SK-N-MC (cell line): ENCODE results near the gene LY6G6D.
"Not testable (repeated sequence)": the region's sequence is repeated elsewhere in the genome, so short reads cannot be mapped to it uniquely, and the experiment has no call there.

Source experiments
- DNase-seq: peaks from one replicate; pipeline ENCODE4 v3.0.0-alpha.2; 2011; ENCODE audit warnings: low read depth, low spot score
- H3K27ac ChIP-seq: fragments of 200-600 bp; sonication (generic); 2 replicates; pipeline ENCODE4 v1.5.1; 2016; ENCODE audit warnings: mixed run types
- H3K36me3 ChIP-seq: fragments of 200-600 bp; sonication (generic); 2 replicates; pipeline ENCODE4 v1.6.1; 2017; ENCODE audit warnings: antibody characterized with exemption, low read length, mixed read lengths; ENCODE audit not compliant: insufficient read depth
- H3K4me3 ChIP-seq: fragments of 200-600 bp; sonication (generic); 2 replicates; pipeline ENCODE4 v1.5.1; 2016
- H3K9ac ChIP-seq: fragments of 200-600 bp; sonication (generic); 2 replicates; pipeline ENCODE4 v1.8.0; 2017; ENCODE audit warnings: mixed run types, mixed read lengths; ENCODE audit not compliant: insufficient read length
- H3K9me3 ChIP-seq: fragments of 200-600 bp; sonication (generic); 2 replicates; pipeline ENCODE4 v1.6.1; 2017; ENCODE audit warnings: low read depth, mild to moderate bottlenecking, antibody characterized with exemption, low read length, moderate library complexity, mixed read lengths
- EZH2 ChIP-seq: fragments of 200-600 bp; sonication (generic); IDR thresholded peaks from one replicate; pipeline ENCODE4 v1.6.1; 2017; ENCODE audit warnings: antibody characterized with exemption
- FOXP2 ChIP-seq: optimal IDR thresholded peaks from 2 replicates; pipeline ENCODE3; 2011; ENCODE audit warnings: mild to moderate bottlenecking, moderate library complexity; ENCODE audit not compliant: insufficient read depth; ENCODE audit errors: extremely low read length, control extremely low read depth
- POLR2AphosphoS5 ChIP-seq: IDR thresholded peaks from 2 replicates; pipeline ENCODE4 v1.6.1; 2012; ENCODE audit warnings: mild to moderate bottlenecking, low read depth, low read length, borderline replicate concordance

The LY6G6D gene

DNA sequence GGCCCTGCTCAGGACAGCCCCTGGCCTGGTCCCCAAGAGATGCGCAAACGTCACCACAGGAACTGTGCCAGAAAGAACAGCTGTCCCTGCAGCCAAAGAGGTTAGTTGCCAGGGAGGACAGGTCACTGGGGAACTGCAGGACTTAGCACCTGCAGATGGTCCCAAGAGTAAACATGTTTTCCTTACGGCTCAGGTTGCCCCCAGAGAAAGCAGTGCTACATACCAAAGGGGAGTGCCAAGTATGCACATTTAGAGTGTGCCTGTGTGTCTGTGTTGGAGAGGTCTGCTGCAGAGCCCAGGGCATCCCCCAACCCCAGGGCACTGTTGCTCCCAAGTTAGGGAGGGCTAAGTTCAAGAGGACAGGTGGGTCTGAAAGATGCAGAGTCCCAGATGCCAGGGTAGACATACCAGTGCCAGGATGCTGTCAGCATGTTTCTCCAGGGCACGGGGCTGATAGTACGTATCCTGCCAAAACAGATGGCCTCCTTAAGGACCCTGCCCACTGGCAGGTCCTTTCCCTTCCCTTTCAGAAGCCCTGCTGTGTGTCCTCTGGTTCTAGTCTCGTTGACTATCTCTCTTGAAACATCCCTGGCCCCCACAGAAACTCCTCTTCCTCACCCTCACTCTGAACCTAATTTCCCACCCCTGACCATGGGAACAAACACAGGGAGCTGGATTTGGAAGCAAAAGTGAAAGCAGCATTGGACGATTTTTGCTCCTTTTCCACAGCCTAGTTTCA lies 13.3 kb upstream of the LY6G6D start:
- TF ChIP-seq POLR2AphosphoS5 (no peak), EZH2 (no peak), FOXP2 (no peak)
- no peaks in the 10 kb centered on the region for H3K9me3 ChIP-seq
- peak overlapping the region; percentile 93 for H3K4me3 ChIP-seq
- peak overlapping the region; percentile 86 for H3K9ac ChIP-seq
- H3K27ac ChIP-seq, result peak overlapping the region; percentile 65; the same call in 1 of the 2 replicates
- peaks cover 11% of the 10 kb centered on the region for H3K36me3 ChIP-seq
- DNase-seq, result no peak

DNA sequence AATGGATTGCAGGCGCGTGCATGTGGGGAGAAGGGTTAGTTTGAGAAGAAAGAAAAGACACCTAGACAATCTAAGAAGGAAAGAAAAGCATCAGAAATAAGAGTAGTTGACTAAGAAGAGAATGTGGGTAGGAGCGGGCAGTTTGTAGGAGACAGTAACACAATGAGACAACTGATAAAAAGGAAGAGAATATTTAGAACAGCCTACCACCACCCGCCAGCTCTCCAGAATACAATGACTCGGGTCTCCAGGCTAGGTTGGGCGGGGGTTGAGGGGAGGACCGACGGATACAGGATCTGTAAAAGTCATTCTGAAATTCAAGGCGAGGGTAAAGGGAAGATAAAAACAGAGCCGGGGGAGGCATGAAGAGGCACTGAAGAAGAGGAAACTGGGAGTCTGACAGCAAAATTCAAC lies 12.7 kb upstream of the LY6G6D start:
- DNase-seq, result no peak
- H3K9ac ChIP-seq, result peak overlapping the region; percentile 86
- H3K27ac ChIP-seq, result peak overlapping the region; percentile 65
- H3K4me3 ChIP-seq, result peak overlapping the region; percentile 93
- H3K36me3 ChIP-seq, result peaks cover 6% of the 10 kb centered on the region
- H3K9me3 ChIP-seq, result no peaks in the 10 kb centered on the region
- TF ChIP-seq POLR2AphosphoS5, result no peak
- no peak for TF ChIP-seq FOXP2
- TF ChIP-seq EZH2, result no peak

GRCh38 chr6:31702819-31703716 lies 12.1 kb upstream of the LY6G6D start, which contains the start of gene ABHD16A:
ABHD16A (minus strand) TSS chr6:31703324; CDS start chr6:31703281, 43 bp downstream.
- DNase-seq, result peak; percentile 97
- TF ChIP-seq POLR2AphosphoS5, result peak; percentile 95
- no peak for TF ChIP-seq FOXP2
- peak within 1 kb of the TSS; percentile 93 for H3K4me3 ChIP-seq
- H3K36me3 ChIP-seq, result peaks cover 6% of the 10 kb centered on the region
- H3K9ac ChIP-seq, result peak within 1 kb of the TSS; percentile 86
- no peaks in the 10 kb centered on the region for H3K9me3 ChIP-seq
- peak within 1 kb of the TSS; percentile 65 for H3K27ac ChIP-seq

GRCh38 chr6:31705931-31706330 lies 9.2 kb upstream of the LY6G6D start:
- TF ChIP-seq POLR2AphosphoS5, result no peak
- no peak for TF ChIP-seq FOXP2
- TF ChIP-seq EZH2, result no peak
- no peaks in the 10 kb centered on the region; the same call in 1 of the 2 replicates for H3K36me3 ChIP-seq
- H3K9ac ChIP-seq, result no peak overlapping the region
- DNase-seq, result no peak
- peak overlapping the region; percentile 31; the same call in 1 of the 2 replicates for H3K27ac ChIP-seq
- no peak overlapping the region for H3K4me3 ChIP-seq
- no peaks in the 10 kb centered on the region for H3K9me3 ChIP-seq

DNA sequence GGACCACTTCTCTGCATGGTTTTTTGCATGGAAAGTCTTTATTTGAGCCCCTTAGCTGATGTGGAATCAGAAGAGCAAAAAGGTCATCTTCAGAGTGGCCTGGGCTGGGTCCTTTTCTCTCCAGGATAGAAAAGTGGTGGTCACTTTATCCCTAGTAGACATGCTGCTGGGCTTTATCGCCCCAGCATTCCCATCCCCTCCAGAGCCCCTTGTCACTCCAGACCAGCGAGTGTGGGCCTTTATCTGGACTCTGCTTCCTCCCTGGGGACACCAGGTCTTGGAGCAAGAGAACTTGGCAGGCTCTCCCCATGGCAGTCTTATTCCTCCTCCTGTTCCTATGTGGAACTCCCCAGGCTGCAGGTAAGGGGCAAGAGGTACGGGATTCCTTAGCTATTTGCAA lies 8.5 kb upstream of the LY6G6D start, which contains the start of gene LY6G6F:
Gene LY6G6F (plus strand): TSS at position 268 of the 400 bp plus-strand sequence. CDS start 41 bp downstream, at position 309.
- Histone ChIP-seq H3K4me3 (no peak within 1 kb of the TSS), H3K9ac (no peak within 1 kb of the TSS), H3K27ac (peak within 1 kb of the TSS; percentile 31; the same call in 1 of the 2 replicates), H3K36me3 (no peaks in the 10 kb centered on the region), H3K9me3 (no peaks in the 10 kb centered on the region)
- TF ChIP-seq EZH2 (no peak), FOXP2 (no peak), POLR2AphosphoS5 (no peak)
- DNase-seq, result no peak

DNA sequence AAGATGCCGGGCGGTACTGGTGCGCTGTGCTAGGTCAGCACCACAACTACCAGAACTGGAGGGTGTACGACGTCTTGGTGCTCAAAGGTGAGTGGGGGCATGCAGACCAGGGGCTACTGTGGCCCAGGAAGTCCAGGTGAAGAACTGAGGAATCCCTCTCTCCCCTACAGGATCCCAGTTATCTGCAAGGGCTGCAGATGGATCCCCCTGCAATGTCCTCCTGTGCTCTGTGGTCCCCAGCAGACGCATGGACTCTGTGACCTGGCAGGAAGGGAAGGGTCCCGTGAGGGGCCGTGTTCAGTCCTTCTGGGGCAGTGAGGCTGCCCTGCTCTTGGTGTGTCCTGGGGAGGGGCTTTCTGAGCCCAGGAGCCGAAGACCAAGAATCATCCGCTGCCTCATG lies 7.4 kb upstream of the LY6G6D start:
- H3K4me3 ChIP-seq, result no peak overlapping the region
- H3K27ac ChIP-seq, result no peak overlapping the region
- H3K9me3 ChIP-seq, result no peaks in the 10 kb centered on the region
- no peaks in the 10 kb centered on the region for H3K36me3 ChIP-seq
- no peak for DNase-seq
- no peak for TF ChIP-seq FOXP2
- TF ChIP-seq POLR2AphosphoS5, result no peak
- no peak for TF ChIP-seq EZH2
- H3K9ac ChIP-seq, result no peak overlapping the region

DNA sequence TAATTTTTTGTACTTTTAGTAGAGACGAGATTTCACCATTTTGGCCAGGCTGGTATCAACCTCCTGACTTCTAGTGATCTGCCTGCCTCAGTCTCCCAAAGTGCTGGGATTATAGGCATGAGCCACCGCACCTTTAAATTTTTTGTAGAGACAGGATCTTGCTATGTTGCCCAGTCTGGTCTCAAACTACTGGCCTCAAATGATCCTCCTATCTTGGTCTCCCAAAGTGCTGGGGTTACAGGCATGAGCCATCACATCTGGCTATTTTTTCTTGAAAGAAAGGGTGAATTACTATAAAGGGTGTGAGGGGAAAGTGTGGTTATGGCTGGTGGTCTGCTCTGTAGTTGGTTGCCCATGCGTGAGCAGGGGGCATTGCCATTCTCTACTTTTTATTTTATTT lies 6.9 kb upstream of the LY6G6D start:
- Histone ChIP-seq H3K27ac (no peak overlapping the region), H3K9me3 (no peaks in the 10 kb centered on the region), H3K36me3 (no peaks in the 10 kb centered on the region), H3K4me3 (no peak overlapping the region), H3K9ac (no peak overlapping the region)
- no peak for TF ChIP-seq EZH2
- TF ChIP-seq POLR2AphosphoS5, result no peak
- no peak for TF ChIP-seq FOXP2
- no peak for DNase-seq

DNA sequence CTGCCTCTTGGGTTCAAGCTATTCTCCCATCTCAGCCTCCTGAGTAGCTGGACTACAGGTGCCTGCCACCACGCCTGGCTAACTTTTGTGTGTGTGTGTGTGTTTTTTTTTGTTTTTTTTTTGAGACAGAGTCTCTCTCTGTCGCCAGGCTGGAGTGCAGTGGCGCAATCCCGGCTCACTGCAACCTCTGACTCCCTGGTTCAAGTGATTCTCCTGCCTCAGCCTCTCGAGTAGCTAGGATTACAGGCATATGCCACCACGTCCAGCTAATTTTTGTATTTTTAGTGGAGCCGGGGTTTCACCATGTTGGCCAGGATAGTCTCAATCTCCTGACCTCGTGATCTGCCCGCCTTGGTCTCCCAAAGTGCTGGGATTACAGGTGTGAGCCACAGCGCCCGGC lies 6.0 kb upstream of the LY6G6D start:
- not testable (repeated sequence) for H3K36me3 ChIP-seq, H3K9ac ChIP-seq, DNase-seq, H3K9me3 ChIP-seq, H3K27ac ChIP-seq, H3K4me3 ChIP-seq
